ENCODE measurements around the gene FOXA1.
"Not testable (repeated sequence)": the region's sequence is repeated elsewhere in the genome, so short reads cannot be mapped to it uniquely, and the experiment has no call there.

FOXA1 gene

DNA sequence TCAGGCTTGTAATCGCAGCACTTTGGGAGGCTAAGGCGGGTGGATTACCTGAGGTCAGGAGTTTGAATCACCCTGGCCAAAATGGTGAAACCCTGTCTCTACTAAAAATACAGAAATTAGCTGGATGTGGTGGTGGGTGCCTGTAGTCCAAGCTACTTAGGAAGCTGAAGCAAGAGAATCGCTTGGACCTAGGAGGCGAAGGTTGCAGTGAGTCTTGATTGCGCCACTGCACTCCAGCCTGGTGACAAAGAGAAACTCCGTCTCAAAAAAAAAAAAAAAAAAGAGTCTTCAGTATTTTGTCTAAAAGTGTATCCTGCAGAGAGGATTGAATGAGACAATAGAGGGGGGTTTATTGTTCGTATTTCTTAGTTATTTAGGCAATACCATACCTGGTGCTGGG, 25.3 kb downstream of the FOXA1 start:
- no peak overlapping the region for H3K4me3 ChIP-seq (ENCODE audit: low read depth, low read length)
- TF ChIP-seq, protein P1, sequence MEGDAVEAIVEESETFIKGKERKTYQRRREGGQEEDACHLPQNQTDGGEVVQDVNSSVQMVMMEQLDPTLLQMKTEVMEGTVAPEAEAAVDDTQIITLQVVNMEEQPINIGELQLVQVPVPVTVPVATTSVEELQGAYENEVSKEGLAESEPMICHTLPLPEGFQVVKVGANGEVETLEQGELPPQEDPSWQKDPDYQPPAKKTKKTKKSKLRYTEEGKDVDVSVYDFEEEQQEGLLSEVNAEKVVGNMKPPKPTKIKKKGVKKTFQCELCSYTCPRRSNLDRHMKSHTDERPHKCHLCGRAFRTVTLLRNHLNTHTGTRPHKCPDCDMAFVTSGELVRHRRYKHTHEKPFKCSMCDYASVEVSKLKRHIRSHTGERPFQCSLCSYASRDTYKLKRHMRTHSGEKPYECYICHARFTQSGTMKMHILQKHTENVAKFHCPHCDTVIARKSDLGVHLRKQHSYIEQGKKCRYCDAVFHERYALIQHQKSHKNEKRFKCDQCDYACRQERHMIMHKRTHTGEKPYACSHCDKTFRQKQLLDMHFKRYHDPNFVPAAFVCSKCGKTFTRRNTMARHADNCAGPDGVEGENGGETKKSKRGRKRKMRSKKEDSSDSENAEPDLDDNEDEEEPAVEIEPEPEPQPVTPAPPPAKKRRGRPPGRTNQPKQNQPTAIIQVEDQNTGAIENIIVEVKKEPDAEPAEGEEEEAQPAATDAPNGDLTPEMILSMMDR (IDR thresholded peaks at IDR 0.05; ENCODE audit: borderline replicate concordance, insufficient read depth, low read depth, low read length) = no peak

DNA sequence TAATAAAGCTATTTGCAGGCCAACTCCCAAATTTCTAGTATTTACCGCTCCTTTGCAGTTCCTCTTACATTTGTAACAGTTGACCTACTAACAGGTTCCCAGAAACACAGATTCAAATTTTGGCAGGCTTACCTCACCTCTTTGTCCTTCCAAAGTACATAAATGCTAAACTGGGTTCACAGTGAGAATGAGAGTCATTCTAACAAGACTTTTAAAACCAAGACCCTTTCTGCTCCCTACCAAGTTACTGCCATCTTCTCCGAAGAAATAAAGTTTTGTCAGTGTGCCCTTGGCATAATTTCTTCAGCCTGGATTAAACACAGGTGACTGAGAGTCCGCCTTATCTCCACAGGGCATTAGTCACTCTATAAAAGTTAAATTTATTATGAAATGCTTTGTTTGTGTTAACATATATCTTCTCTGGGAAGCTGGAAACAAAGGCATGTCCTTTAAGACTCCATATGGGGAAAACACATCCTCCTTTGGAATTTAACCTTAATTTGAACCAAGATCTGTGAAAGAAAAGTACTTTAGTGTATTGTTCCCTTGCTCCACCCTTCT, 28.2 kb downstream of the FOXA1 start:
- TF ChIP-seq, protein P1 (IDR thresholded peaks at IDR 0.05; ENCODE audit: borderline replicate concordance, insufficient read depth, low read depth, low read length) = no peak

GRCh38 chr14:37565550-37565949, 29.5 kb downstream of the FOXA1 start:
- H3K4me3 ChIP-seq (ENCODE audit: low read depth, low read length) = no peak overlapping the region
- TF ChIP-seq, protein P1 (IDR thresholded peaks at IDR 0.05; ENCODE audit: borderline replicate concordance, insufficient read depth, low read depth, low read length) = no peak

More for the DNA sequence above, 28.2 kb downstream of the FOXA1 start:
- H3K4me3 ChIP-seq (ENCODE audit: low read depth, low read length) = no peak overlapping the region

GRCh38 chr14:37563189-37563588, 31.9 kb downstream of the FOXA1 start:
- TF ChIP-seq, protein P1 (IDR thresholded peaks at IDR 0.05; ENCODE audit: borderline replicate concordance, insufficient read depth, low read depth, low read length) = no peak
- no peak overlapping the region for H3K4me3 ChIP-seq (ENCODE audit: low read depth, low read length)

GRCh38 chr14:37559386-37559785, 35.7 kb downstream of the FOXA1 start:
- no peak overlapping the region for H3K4me3 ChIP-seq (ENCODE audit: low read depth, low read length)
- TF ChIP-seq, protein P1 (IDR thresholded peaks at IDR 0.05; ENCODE audit: borderline replicate concordance, insufficient read depth, low read depth, low read length) = no peak

GRCh38 chr14:37558740-37559139, 36.3 kb downstream of the FOXA1 start:
- no peak overlapping the region for H3K4me3 ChIP-seq (ENCODE audit: low read depth, low read length)
- TF ChIP-seq, protein P1 (IDR thresholded peaks at IDR 0.05; ENCODE audit: borderline replicate concordance, insufficient read depth, low read depth, low read length) = no peak

DNA sequence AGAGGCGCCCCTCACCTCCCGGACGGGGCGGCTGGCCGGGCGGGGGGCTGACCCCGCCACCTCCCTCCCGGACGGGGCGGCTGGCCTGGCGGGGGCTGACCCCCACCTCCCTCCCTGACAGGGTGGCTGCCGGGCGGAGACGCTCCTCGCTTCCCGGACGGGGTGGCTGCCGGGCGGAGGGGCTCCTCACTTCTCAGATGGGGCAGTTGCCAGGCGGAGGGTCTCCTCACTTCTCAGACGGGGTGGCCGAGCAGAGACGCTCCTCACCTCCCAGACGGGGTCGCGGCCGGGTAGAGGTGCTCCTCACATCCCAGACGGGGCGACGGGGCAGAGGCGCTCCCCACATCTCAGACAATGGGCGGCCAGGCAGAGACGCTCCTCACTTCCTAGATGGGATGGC, 39.5 kb downstream of the FOXA1 start:
- H3K4me3 ChIP-seq (ENCODE audit: low read depth, low read length) = not testable (repeated sequence)

Data from GM12875 (cell line).